GM18526 (cell line): Measurements from ENCODE around the gene UBQLN3.

Source experiments
- POLR2A ChIP-seq: IDR thresholded peaks from 3 replicates; pipeline ENCODE4 v1.6.1; 2011; ENCODE audit not compliant: insufficient read length; ENCODE audit errors: extremely low read depth

Gene UBQLN3

DNA sequence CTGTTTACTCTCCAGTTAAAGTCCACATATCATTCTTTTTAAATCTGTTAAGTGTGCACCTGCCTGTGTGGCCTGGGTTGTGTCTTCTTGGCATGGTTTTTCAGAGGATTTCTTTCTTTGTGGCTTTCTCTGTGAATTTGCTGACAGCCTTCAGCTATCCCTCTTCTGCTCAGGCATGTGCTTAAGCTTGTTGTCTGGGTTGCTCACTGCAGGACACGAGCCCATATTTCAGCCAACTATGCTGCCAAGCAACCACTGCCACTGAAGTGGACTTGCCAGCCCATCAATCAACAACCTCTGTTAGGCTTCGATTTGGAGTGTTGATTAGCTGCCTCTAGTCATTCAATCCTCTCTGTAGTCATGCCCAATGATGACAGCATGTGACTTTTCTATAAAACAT is 42.2 kb downstream of the UBQLN3 start:
- TF ChIP-seq POLR2A = no peak

DNA sequence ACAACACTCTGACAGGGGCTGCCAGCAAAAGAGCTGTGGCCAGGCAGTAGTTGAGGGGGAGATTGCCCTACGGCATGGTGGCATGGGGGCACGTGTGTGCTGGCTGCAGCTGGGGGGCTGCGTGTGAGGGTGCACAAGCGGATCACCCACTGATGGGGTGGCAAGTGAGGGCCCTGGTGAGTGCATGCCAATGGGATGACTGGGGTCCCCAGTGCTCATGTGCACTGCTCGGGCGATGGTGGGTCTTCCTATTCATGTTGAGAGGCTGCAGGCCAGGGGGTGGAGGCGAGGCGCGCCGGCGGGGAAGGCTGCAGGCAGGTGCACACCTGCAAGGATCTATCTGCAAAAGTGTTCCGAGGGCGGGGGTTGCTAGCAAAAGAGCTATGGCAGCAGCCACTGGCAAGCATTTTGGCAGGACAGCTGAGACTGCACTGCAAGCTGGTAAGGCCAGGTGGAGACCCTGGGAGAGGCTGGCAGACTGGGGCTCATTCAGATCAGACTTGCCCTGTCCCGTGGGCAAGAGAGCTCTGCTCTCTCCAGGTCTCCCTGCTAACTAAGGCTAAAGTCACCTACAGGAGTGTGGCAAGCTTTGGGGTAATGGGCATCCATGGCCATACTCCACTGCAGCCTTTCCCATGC is 48.7 kb downstream of the UBQLN3 start:
- TF ChIP-seq POLR2A = no peak
